Measurements from ENCODE around the gene FGFR3.

The FGFR3 gene

GRCh38 chr4:1804638-1805492 is 11.8 kb downstream of the FGFR3 start:
- DNase-seq = no peak

- DNase-seq = no peak
Observed at GRCh38 chr4:1805493-1806222, 12.6 kb downstream of the FGFR3 start.

- DNase-seq = no peak
Observed at GRCh38 chr4:1806223-1806564, 13.1 kb downstream of the FGFR3 start.

GRCh38 chr4:1806596-1807331 is 13.7 kb downstream of the FGFR3 start:
- no peak for DNase-seq

- DNase-seq = no peak
Observed at GRCh38 chr4:1807332-1807777, 14.3 kb downstream of the FGFR3 start.

GRCh38 chr4:1808396-1808795 is 15.3 kb downstream of the FGFR3 start:
- DNase-seq = no peak

- DNase-seq = no peak
Observed at GRCh38 chr4:1808851-1809753, 16.0 kb downstream of the FGFR3 start.

- peak; percentile 35 for DNase-seq
Observed at GRCh38 chr4:1809754-1810502, 16.8 kb downstream of the FGFR3 start.

GRCh38 chr4:1810765-1811164 is 17.7 kb downstream of the FGFR3 start:
- DNase-seq = no peak

GRCh38 chr4:1812720-1813119 is 19.6 kb downstream of the FGFR3 start:
- no peak for DNase-seq

- no peak for DNase-seq
Observed at GRCh38 chr4:1813231-1813630, 20.1 kb downstream of the FGFR3 start.

- no peak for DNase-seq
Observed at GRCh38 chr4:1813915-1814314, 20.8 kb downstream of the FGFR3 start.

GRCh38 chr4:1814453-1814852 is 21.4 kb downstream of the FGFR3 start:
- DNase-seq = no peak

- no peak for DNase-seq
Observed at GRCh38 chr4:1815096-1815996, 22.3 kb downstream of the FGFR3 start.

GRCh38 chr4:1815997-1816860 is 23.1 kb downstream of the FGFR3 start:
- DNase-seq = no peak

- no peak for DNase-seq
Observed at GRCh38 chr4:1819284-1819683, 26.2 kb downstream of the FGFR3 start.

- DNase-seq = no peak
Observed at GRCh38 chr4:1819816-1820215, 26.7 kb downstream of the FGFR3 start.

GRCh38 chr4:1821679-1822567 is 28.8 kb downstream of the FGFR3 start:
- no peak for DNase-seq

All from kidney glomerular epithelial cell (primary cell).